ENCODE results near the gene ZNF629. TPM values are rescaled to one million over a fixed set of nuclear protein-coding genes. Genes with fewer than 3 reads are reported as not detected.

ZNF629 gene
- total RNA-seq, result 10 to 100 TPM; 16.6 to 27.0 (median 24.2) TPM
- 10 to 100 TPM in 2 of 3 donors, 1 to 10 TPM in 1; 7.9 to 14.7 (median 13.6) TPM for polyA plus RNA-seq
- long read RNA-seq, donor 1, full-length matches to known transcripts, result 2 of 2 reads
- long read RNA-seq, donor 1, partial matches to known transcripts, result 0 of 2 reads
- long read RNA-seq, donor 1, other reads (novel, unspliced or antisense), result 0 of 2 reads
- long read RNA-seq, donor 2, full-length matches to known transcripts, result 4 of 4 reads
- long read RNA-seq, donor 2, partial matches to known transcripts, result 0 of 4 reads
- long read RNA-seq, donor 2, other reads (novel, unspliced or antisense), result 0 of 4 reads
- long read RNA-seq, donor 3, result 0 reads
- long read RNA-seq, donor 4, partial matches to known transcripts, result 0 of 5 reads
- long read RNA-seq, donor 4, other reads (novel, unspliced or antisense), result 5 of 5 reads
- long read RNA-seq, donor 5, full-length matches to known transcripts, result 3 of 10 reads
- long read RNA-seq, donor 5, partial matches to known transcripts, result 1 of 10 reads
- long read RNA-seq, donor 5, other reads (novel, unspliced or antisense), result 6 of 10 reads
- long read RNA-seq, donor 6, partial matches to known transcripts, result 0 of 3 reads
- long read RNA-seq, donor 6, other reads (novel, unspliced or antisense), result 3 of 3 reads
- long read RNA-seq, donor 7, full-length matches to known transcripts, result 1 of 1 reads
- long read RNA-seq, donor 7, partial matches to known transcripts, result 0 of 1 reads
- long read RNA-seq, donor 7, other reads (novel, unspliced or antisense), result 0 of 1 reads
- long read RNA-seq, donor 8, full-length matches to known transcripts, result 5 of 5 reads
- long read RNA-seq, donor 8, partial matches to known transcripts, result 0 of 5 reads
- long read RNA-seq, donor 8, other reads (novel, unspliced or antisense), result 0 of 5 reads
- long read RNA-seq, donor 9, full-length matches to known transcripts, result 2 of 2 reads
- long read RNA-seq, donor 9, partial matches to known transcripts, result 0 of 2 reads
- long read RNA-seq, donor 9, other reads (novel, unspliced or antisense), result 0 of 2 reads
- long read RNA-seq, donor 10, full-length matches to known transcripts, result 2 of 2 reads
- long read RNA-seq, donor 10, partial matches to known transcripts, result 0 of 2 reads
- long read RNA-seq, donor 10, other reads (novel, unspliced or antisense), result 0 of 2 reads

- no peaks in the 10 kb centered on the region for H3K27me3 ChIP-seq
- TF ChIP-seq POLR2A (IDR thresholded peaks at IDR 0.05) (peak in 1 of 2 donors; percentile 31), CTCF (IDR thresholded peaks at IDR 0.05) (peak in 2 of 6 experiments; percentile 23 to 24)
- H3K4me1 ChIP-seq (replicated peaks in 1 of 2), result peaks cover 11 to 15% of the 10 kb centered on the region in 2 donors
- 0 to 4% (median 0%) methylated on average over 5 to 36 of the region's 37 CpGs for WGBS, 4 donors
- peak within 1 kb of the TSS in 4 of 5 donors; percentile 80 to 91 (median 85) for H3K27ac ChIP-seq
- no peaks in the 10 kb centered on the region for H3K9me3 ChIP-seq (replicated peaks in 1 of 3)
- peak; percentile 76 to 85 (median 82) for DNase-seq
- peaks cover 0 to 23% of the 10 kb centered on the region in 2 donors for H3K36me3 ChIP-seq (replicated peaks in 1 of 2)
- H3K4me3 ChIP-seq, result peak within 1 kb of the TSS; percentile 56 to 99 (median 86)
- intact Hi-C loops (cut with DNase I), result loop anchor here in 1 of 2 donors (10.0 kb wide), 1 partner anchor 88 kb away; no protein-coding TSS in a partner anchor
These were observed at the start of gene ZNF629 for GRCh38 chr16:30786936-30787612. TSS of gene ZNF629 (minus strand) at chr16:30787205. CDS start at chr16:30784482, 2,723 bp downstream.

DNA sequence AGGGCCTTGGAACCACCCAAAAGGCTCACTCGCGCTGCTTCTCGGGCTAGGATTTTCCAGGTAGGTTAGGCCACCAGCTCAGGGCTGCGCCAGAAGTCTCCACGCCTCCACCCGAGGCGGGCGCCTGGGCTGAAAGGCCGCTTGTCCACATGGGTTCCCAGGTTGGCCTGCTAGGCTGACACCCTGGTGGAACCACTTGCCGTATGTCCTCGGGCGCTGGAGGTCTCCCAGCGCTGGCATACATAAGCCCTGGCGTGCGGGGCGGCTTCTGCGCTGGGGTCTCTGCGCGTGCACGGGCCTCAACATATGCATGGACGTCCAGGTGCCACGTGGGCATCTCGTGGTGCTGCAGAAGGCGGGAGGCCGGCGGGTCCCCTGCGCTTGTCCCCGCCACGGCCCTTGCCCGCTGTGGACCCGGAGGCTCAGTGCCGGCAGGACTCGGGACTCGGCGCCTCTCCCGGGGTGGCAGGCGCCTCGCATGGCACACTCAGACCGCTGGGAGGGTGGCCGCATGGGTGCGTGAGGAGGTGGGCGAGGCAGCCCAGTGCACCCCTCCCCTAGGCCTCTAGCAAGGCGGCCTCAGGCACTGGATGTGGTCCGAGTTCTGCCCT, 47.2 kb upstream of the ZNF629 start:
- intact Hi-C loops (cut with DNase I), result no loop called here
- no peak overlapping the region for H3K27ac ChIP-seq
- TF ChIP-seq POLR2A (IDR thresholded peaks at IDR 0.05) (no peak), CTCF (IDR thresholded peaks at IDR 0.05) (no peak)
- H3K4me3 ChIP-seq, result no peak overlapping the region
- no peaks in the 10 kb centered on the region for H3K9me3 ChIP-seq (replicated peaks in 1 of 3)
- WGBS, 4 donors, result 94 to 97% (median 95%) methylated on average over 7 to 44 of the region's 44 CpGs
- DNase-seq, result no peak
- H3K36me3 ChIP-seq (replicated peaks in 1 of 2), result no peaks in the 10 kb centered on the region
- no peaks in the 10 kb centered on the region for H3K27me3 ChIP-seq
- no peaks in the 10 kb centered on the region for H3K4me1 ChIP-seq (replicated peaks in 1 of 2)

GRCh38 chr16:30830072-30830417, 43.0 kb upstream of the ZNF629 start:
- DNase-seq, result no peak
- 87 to 92% (median 90%) methylated on average over 6 of the region's 6 CpGs for WGBS, 4 donors
- intact Hi-C loops (cut with DNase I), result no loop called here
- Histone ChIP-seq H3K4me3 (no peak overlapping the region), H3K27ac (no peak overlapping the region), H3K4me1 (replicated peaks in 1 of 2) (no peaks in the 10 kb centered on the region), H3K9me3 (replicated peaks in 1 of 3) (no peaks in the 10 kb centered on the region), H3K36me3 (replicated peaks in 1 of 2) (no peaks in the 10 kb centered on the region), H3K27me3 (no peaks in the 10 kb centered on the region)
- no peak for TF ChIP-seq POLR2A (IDR thresholded peaks at IDR 0.05)
- TF ChIP-seq CTCF (IDR thresholded peaks at IDR 0.05), result no peak

All from adrenal gland (tissue), 19 donors.